ENCODE data around the gene FAM234A.

The FAM234A gene

GRCh38 chr16:240559-240958, 5.9 kb downstream of the FAM234A start:
- H3K27ac ChIP-seq = no peak overlapping the region
- TF ChIP-seq, protein P1, sequence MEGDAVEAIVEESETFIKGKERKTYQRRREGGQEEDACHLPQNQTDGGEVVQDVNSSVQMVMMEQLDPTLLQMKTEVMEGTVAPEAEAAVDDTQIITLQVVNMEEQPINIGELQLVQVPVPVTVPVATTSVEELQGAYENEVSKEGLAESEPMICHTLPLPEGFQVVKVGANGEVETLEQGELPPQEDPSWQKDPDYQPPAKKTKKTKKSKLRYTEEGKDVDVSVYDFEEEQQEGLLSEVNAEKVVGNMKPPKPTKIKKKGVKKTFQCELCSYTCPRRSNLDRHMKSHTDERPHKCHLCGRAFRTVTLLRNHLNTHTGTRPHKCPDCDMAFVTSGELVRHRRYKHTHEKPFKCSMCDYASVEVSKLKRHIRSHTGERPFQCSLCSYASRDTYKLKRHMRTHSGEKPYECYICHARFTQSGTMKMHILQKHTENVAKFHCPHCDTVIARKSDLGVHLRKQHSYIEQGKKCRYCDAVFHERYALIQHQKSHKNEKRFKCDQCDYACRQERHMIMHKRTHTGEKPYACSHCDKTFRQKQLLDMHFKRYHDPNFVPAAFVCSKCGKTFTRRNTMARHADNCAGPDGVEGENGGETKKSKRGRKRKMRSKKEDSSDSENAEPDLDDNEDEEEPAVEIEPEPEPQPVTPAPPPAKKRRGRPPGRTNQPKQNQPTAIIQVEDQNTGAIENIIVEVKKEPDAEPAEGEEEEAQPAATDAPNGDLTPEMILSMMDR (conservative IDR thresholded peaks at IDR 0.05) = no peak

DNA sequence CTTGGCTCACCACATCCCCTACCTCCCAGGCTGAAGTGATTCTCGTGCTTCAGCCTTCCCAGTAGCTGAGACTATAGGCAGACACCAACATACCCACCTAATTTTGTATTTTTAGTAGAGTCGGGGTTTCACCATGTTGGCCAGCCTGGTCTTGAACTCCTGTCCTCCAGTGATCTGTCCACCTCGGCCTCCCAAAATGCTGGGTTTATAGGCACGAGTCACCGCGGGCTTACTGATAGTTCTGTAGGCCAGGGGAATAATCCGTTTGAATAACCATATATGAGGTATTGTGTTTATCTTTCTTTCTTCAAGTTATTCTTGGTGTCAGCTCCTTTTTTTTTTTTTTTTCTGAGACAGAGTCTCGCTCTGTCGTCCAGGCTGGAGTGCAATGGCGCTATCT, 7.7 kb downstream of the FAM234A start:
- no peak overlapping the region for H3K27ac ChIP-seq
- TF ChIP-seq, protein P1 (conservative IDR thresholded peaks at IDR 0.05) = no peak

DNA sequence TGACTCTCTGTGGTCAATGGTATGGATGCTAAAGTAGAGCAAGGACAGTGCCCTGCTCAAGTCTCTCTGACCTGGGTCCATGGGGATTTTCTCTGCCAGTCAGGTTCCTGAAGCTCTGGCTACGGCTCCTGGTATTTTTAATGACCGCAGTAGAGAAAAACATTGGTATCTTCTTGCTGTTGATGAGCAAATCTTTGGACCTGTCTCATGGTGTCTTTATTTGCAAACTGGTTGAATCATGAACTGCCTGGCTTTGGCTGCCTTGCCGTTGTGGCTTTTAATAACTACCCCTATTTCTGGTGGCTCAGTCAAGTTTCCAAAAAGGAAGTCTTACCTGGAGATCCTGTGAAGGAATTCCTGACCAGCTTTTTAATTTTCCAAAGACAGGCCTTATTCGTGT, 8.7 kb downstream of the FAM234A start:
- H3K27ac ChIP-seq = no peak overlapping the region
- TF ChIP-seq, protein P1 (conservative IDR thresholded peaks at IDR 0.05) = no peak

DNA sequence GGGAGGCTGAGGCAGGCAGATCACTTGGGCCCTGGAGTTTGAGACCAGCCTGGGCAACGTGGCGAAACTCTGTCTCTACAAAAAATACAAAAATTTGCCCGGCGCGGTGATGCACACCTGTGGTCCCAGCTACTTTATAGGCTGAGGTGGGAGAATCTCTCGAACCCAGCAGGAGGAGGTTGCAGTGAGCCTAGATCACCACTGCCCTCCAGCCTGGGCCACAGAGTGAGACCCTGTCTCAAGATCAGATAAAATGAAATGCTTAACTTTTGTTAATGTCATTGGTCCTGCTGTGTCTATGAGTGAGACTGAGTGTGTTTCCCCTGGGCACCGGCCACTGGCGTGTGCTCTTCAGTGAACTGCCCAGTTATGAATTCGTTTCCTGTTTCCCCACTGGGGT, 10.5 kb downstream of the FAM234A start:
- H3K27ac ChIP-seq = no peak overlapping the region
- TF ChIP-seq, protein P1 (conservative IDR thresholded peaks at IDR 0.05) = no peak

DNA sequence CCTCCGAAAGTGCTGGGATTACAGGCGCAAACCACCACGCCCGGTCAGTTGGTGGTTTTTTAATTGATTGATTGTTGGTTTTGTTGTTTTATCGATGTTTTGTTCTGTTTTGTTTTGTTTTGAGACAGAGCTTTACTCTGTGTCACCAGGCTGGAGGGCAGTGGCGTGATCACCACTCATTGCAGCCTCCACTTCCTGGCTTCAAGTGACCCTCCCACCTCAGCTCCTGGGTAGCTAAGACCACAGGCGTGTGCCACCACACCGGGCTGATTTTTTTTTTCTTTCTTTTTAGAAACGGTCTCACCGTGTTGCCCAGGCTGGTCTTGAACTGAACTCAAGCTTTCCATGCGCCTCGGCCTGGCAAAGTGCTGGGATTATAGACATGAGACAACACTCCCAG, 12.4 kb downstream of the FAM234A start:
- no peak overlapping the region for H3K27ac ChIP-seq
- TF ChIP-seq, protein P1 (conservative IDR thresholded peaks at IDR 0.05) = no peak

DNA sequence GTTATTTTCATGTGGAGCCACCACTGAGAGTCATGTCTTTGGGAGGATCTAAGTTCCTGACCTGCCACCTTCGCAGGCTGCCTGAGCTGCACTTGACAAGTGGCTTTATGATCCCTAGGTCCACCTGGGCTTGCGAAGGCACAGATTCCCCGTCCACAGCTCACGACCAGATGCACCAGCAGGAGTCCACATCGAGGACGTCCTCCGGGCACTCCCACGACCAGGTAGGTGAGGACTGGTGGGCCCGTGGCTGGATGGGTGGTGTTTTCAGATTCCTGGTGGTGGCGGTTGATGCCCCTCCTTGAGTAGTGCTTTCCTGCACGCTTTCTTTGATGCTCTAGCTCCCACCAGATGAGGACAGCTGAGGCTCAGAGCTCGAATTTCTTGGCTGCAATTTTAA, 14.8 kb downstream of the FAM234A start:
- TF ChIP-seq, protein P1 (conservative IDR thresholded peaks at IDR 0.05) = no peak
- no peak overlapping the region for H3K27ac ChIP-seq

- TF ChIP-seq, protein P1 (conservative IDR thresholded peaks at IDR 0.05) = no peak
- H3K27ac ChIP-seq = no peak overlapping the region
These were observed 18.0 kb downstream of the FAM234A start for GRCh38 chr16:252366-253337.

Data from VCaP (cell line).